IMR-90 (cell line): Measurements from ENCODE around the gene SEMG2. TPM values are rescaled to one million over a fixed set of nuclear protein-coding genes. Genes with fewer than 3 reads are reported as not detected.

Source experiments
- polyA plus RNA-seq, 3 experiments: library from polyadenylated mRNA; depleted of rRNA; stranded (reverse); fragments of >200 nt; gene quantifications; 2 replicates each; pipeline ENCODE4 v1.2.3, GENCODE V29; 2012; ENCODE audit warnings: low replicate concordance in 1 of 3
- total RNA-seq: library from RNA; depleted of rRNA; stranded (reverse); fragments of >200 nt; gene quantifications from 2 replicates; pipeline ENCODE4 v1.2.3, GENCODE V29; 2012; rRNA removed

SEMG2 gene
- total and polyA plus RNA-seq, 2 of the 4 experiments (the other 2 are of a cell fraction) = not detected

Other genes starting within 250 kb of the SEMG2 start
- gene KCNS1, start 120.2 kb upstream of the SEMG2 start, total RNA-seq = 0.54 and 0.56 TPM in 2 replicates
- gene KCNS1, start 120.2 kb upstream of the SEMG2 start, polyA plus RNA-seq (2012; rRNA removed) = 0.46 and 0.62 TPM in 2 replicates
- not detected in 2 replicates for gene WFDC5, start 106.2 kb upstream of the SEMG2 start, total RNA-seq
- gene WFDC5, start 106.2 kb upstream of the SEMG2 start, polyA plus RNA-seq (2012; rRNA removed) = not detected in 2 replicates
- gene WFDC12, start 96.9 kb upstream of the SEMG2 start, total RNA-seq = not detected in 2 replicates
- gene WFDC12, start 96.9 kb upstream of the SEMG2 start, polyA plus RNA-seq (2012; rRNA removed) = not detected in 2 replicates
- gene PI3, start 46.5 kb upstream of the SEMG2 start, total RNA-seq = not detected in 2 replicates
- gene PI3, start 46.5 kb upstream of the SEMG2 start, polyA plus RNA-seq (2012; rRNA removed) = not detected in 2 replicates
- gene SEMG1, start 14.3 kb upstream of the SEMG2 start, total RNA-seq = not detected in 2 replicates
- not detected in 2 replicates for gene SEMG1, start 14.3 kb upstream of the SEMG2 start, polyA plus RNA-seq (2012; rRNA removed)
- not detected in 2 replicates for gene SLPI, start 33.2 kb downstream of the SEMG2 start, total RNA-seq
- not detected in 2 replicates for gene SLPI, start 33.2 kb downstream of the SEMG2 start, polyA plus RNA-seq (2012; rRNA removed)
- gene RBPJL, start 85.5 kb downstream of the SEMG2 start, total RNA-seq = not detected in 2 replicates
- not detected in 2 replicates for gene RBPJL, start 85.5 kb downstream of the SEMG2 start, polyA plus RNA-seq (2012; rRNA removed)
- not detected in 2 replicates for gene MATN4, start 86.9 kb downstream of the SEMG2 start, total RNA-seq
- gene MATN4, start 86.9 kb downstream of the SEMG2 start, polyA plus RNA-seq (2012; rRNA removed) = 0.12 and 0.13 TPM in 2 replicates
- 265 and 275 TPM in 2 replicates for gene SDC4, start 127.1 kb downstream of the SEMG2 start, total RNA-seq
- gene SDC4, start 127.1 kb downstream of the SEMG2 start, polyA plus RNA-seq (2012; rRNA removed) = 181 and 203 TPM in 2 replicates
- 12.9 and 16.7 TPM in 2 replicates for gene SYS1, start 141.8 kb downstream of the SEMG2 start, total RNA-seq
- gene SYS1, start 141.8 kb downstream of the SEMG2 start, polyA plus RNA-seq (2012; rRNA removed) = 24.6 and 29.2 TPM in 2 replicates
- not detected in 2 replicates for gene TP53TG5, start 157.0 kb downstream of the SEMG2 start, total RNA-seq
- gene TP53TG5, start 157.0 kb downstream of the SEMG2 start, polyA plus RNA-seq (2012; rRNA removed) = not detected in 2 replicates
- gene DBNDD2, start 186.9 kb downstream of the SEMG2 start, total RNA-seq = 1.1 and 1.3 TPM in 2 replicates
- 7.8 and 9.3 TPM in 2 replicates for gene DBNDD2, start 186.9 kb downstream of the SEMG2 start, polyA plus RNA-seq (2012; rRNA removed)
- 27.2 and 31.2 TPM in 2 replicates for gene PIGT, start 194.8 kb downstream of the SEMG2 start, total RNA-seq
- gene PIGT, start 194.8 kb downstream of the SEMG2 start, polyA plus RNA-seq (2012; rRNA removed) = 145 and 168 TPM in 2 replicates
- gene WFDC2, start 248.4 kb downstream of the SEMG2 start, total RNA-seq = not detected in 2 replicates
- not detected in 2 replicates for gene WFDC2, start 248.4 kb downstream of the SEMG2 start, polyA plus RNA-seq (2012; rRNA removed)